Measurements from ENCODE around the gene NAPB. TPM values are rescaled to one million over a fixed set of nuclear protein-coding genes. Genes with fewer than 3 reads are reported as not detected.

NAPB gene
- total and polyA plus RNA-seq, 2 experiments from 2014 or later: 5.9 to 8.1 TPM

- H3K9me3 ChIP-seq (ENCODE audit: low read depth): no peaks in the 10 kb centered on the region
- no peaks in the 10 kb centered on the region for H4K20me1 ChIP-seq (ENCODE audit: insufficient read depth)
- no peaks in the 10 kb centered on the region; the same call in none of the 2 replicates for H3K27me3 ChIP-seq (replicated peaks; ENCODE audit: insufficient read depth)
- no peaks in the 10 kb centered on the region for H3K36me3 ChIP-seq (ENCODE audit: low read depth)
- H3K4me3 ChIP-seq: no peak overlapping the region
- no peak for DNase-seq
- no peak for TF ChIP-seq EZH2phosphoT487 (IDR thresholded peaks at IDR 0.05; ENCODE audit: insufficient read depth, low read depth)
- TF ChIP-seq EZH2 (IDR thresholded peaks at IDR 0.05; ENCODE audit: insufficient read depth, poor library complexity, severe bottlenecking): no peak
- H3F3A ChIP-seq (ENCODE audit: insufficient read depth): no peaks in the 10 kb centered on the region
- in situ Hi-C loops (cut with MboI): no loop called here
- H3K9ac ChIP-seq: no peak overlapping the region
- WGBS, 2 experiments (ENCODE audit: low coverage in 1 of 2, low lambda C conversion rate in 2 of 2, missing lambda C conversion rate in 2 of 2): 66 to 71% methylated on average over 14 to 15 of the region's 15 CpGs
- no peaks in the 10 kb centered on the region for H3K79me2 ChIP-seq (ENCODE audit: insufficient read depth)
- no peak overlapping the region for H2AFZ ChIP-seq
- H3K4me2 ChIP-seq (ENCODE audit: unreplicated experiment): no peak overlapping the region
- H3K9me2 ChIP-seq (ENCODE audit: insufficient read depth): no peaks in the 10 kb centered on the region
- H3K27ac ChIP-seq: no peak overlapping the region
- H3K4me1 ChIP-seq (ENCODE audit: insufficient read depth): no peaks in the 10 kb centered on the region
Measured at GRCh38 chr20:23453549-23454543, 32.6 kb upstream of the NAPB start.

GRCh38 chr20:23452776-23453175, 31.5 kb upstream of the NAPB start, which contains the start of gene CST11:
CST11 (minus strand) TSS chr20:23452876; CDS start chr20:23452811, 65 bp downstream.
- H4K20me1 ChIP-seq (ENCODE audit: insufficient read depth): no peaks in the 10 kb centered on the region
- no peak within 1 kb of the TSS for H3K4me3 ChIP-seq
- H3F3A ChIP-seq (ENCODE audit: insufficient read depth): no peaks in the 10 kb centered on the region
- no peak within 1 kb of the TSS for H2AFZ ChIP-seq
- no peak within 1 kb of the TSS for H3K4me2 ChIP-seq (ENCODE audit: unreplicated experiment)
- no peaks in the 10 kb centered on the region; the same call in none of the 2 replicates for H3K27me3 ChIP-seq (replicated peaks; ENCODE audit: insufficient read depth)
- no peak within 1 kb of the TSS for H3K27ac ChIP-seq
- no peaks in the 10 kb centered on the region for H3K79me2 ChIP-seq (ENCODE audit: insufficient read depth)
- TF ChIP-seq EZH2phosphoT487 (IDR thresholded peaks at IDR 0.05; ENCODE audit: insufficient read depth, low read depth) (no peak), EZH2 (IDR thresholded peaks at IDR 0.05; ENCODE audit: insufficient read depth, poor library complexity, severe bottlenecking) (no peak)
- H3K36me3 ChIP-seq (ENCODE audit: low read depth): no peaks in the 10 kb centered on the region
- H3K4me1 ChIP-seq (ENCODE audit: insufficient read depth): no peaks in the 10 kb centered on the region
- H3K9ac ChIP-seq: no peak within 1 kb of the TSS
- 29 to 34% methylated on average over 4 of the region's 4 CpGs for WGBS, 2 experiments (ENCODE audit: low coverage in 1 of 2, low lambda C conversion rate in 2 of 2, missing lambda C conversion rate in 2 of 2)
- no peak for DNase-seq
- H3K9me2 ChIP-seq (ENCODE audit: insufficient read depth): no peaks in the 10 kb centered on the region
- in situ Hi-C loops (cut with MboI): no loop called here
- no peaks in the 10 kb centered on the region for H3K9me3 ChIP-seq (ENCODE audit: low read depth)

GRCh38 chr20:23451956-23452487, 30.7 kb upstream of the NAPB start:
- Histone ChIP-seq H3K9me3 (ENCODE audit: low read depth) (no peaks in the 10 kb centered on the region), H3K4me2 (ENCODE audit: unreplicated experiment) (no peak overlapping the region), H3K9ac (no peak overlapping the region), H3K27ac (no peak overlapping the region), H3K36me3 (ENCODE audit: low read depth) (no peaks in the 10 kb centered on the region), H4K20me1 (ENCODE audit: insufficient read depth) (no peaks in the 10 kb centered on the region), H3K27me3 (replicated peaks; ENCODE audit: insufficient read depth) (no peaks in the 10 kb centered on the region; the same call in 1 of the 2 replicates), H3K9me2 (ENCODE audit: insufficient read depth) (no peaks in the 10 kb centered on the region), H3K4me1 (ENCODE audit: insufficient read depth) (no peaks in the 10 kb centered on the region), H3K79me2 (ENCODE audit: insufficient read depth) (no peaks in the 10 kb centered on the region), H3F3A (ENCODE audit: insufficient read depth) (no peaks in the 10 kb centered on the region), H3K4me3 (no peak overlapping the region), H2AFZ (no peak overlapping the region)
- no peak for TF ChIP-seq EZH2phosphoT487 (IDR thresholded peaks at IDR 0.05; ENCODE audit: insufficient read depth, low read depth)
- no peak for TF ChIP-seq EZH2 (IDR thresholded peaks at IDR 0.05; ENCODE audit: insufficient read depth, poor library complexity, severe bottlenecking)
- WGBS, 2 experiments (ENCODE audit: low coverage in 1 of 2, low lambda C conversion rate in 2 of 2, missing lambda C conversion rate in 2 of 2): 30 to 31% methylated on average over 11 of the region's 11 CpGs
- no peak for DNase-seq
- in situ Hi-C loops (cut with MboI): no loop called here

- no peaks in the 10 kb centered on the region for H3K79me2 ChIP-seq (ENCODE audit: insufficient read depth)
- H3K9me3 ChIP-seq (ENCODE audit: low read depth): no peaks in the 10 kb centered on the region
- 0 out of 2 replicates have a peak, but pooled peaks cover 5% of the 10 kb centered on the region for H3F3A ChIP-seq (ENCODE audit: insufficient read depth)
- no peak for DNase-seq
- H3K9me2 ChIP-seq (ENCODE audit: insufficient read depth): no peaks in the 10 kb centered on the region
- 46 to 47% methylated on average over 1 of the region's 1 CpG for WGBS, 2 experiments (ENCODE audit: low coverage in 1 of 2, low lambda C conversion rate in 2 of 2, missing lambda C conversion rate in 2 of 2)
- no peaks in the 10 kb centered on the region; the same call in 1 of the 2 replicates for H3K27me3 ChIP-seq (replicated peaks; ENCODE audit: insufficient read depth)
- no peak overlapping the region for H3K9ac ChIP-seq
- no peak overlapping the region for H2AFZ ChIP-seq
- peaks cover 5% of the 10 kb centered on the region; the same call in 1 of the 2 replicates for H3K4me1 ChIP-seq (ENCODE audit: insufficient read depth)
- H3K36me3 ChIP-seq (ENCODE audit: low read depth): no peaks in the 10 kb centered on the region
- no peak for TF ChIP-seq EZH2 (IDR thresholded peaks at IDR 0.05; ENCODE audit: insufficient read depth, poor library complexity, severe bottlenecking)
- TF ChIP-seq EZH2phosphoT487 (IDR thresholded peaks at IDR 0.05; ENCODE audit: insufficient read depth, low read depth): no peak
- in situ Hi-C loops (cut with MboI): no loop called here
- no peak overlapping the region for H3K4me2 ChIP-seq (ENCODE audit: unreplicated experiment)
- H3K4me3 ChIP-seq: no peak overlapping the region
- no peaks in the 10 kb centered on the region for H4K20me1 ChIP-seq (ENCODE audit: insufficient read depth)
- H3K27ac ChIP-seq: no peak overlapping the region
Measured at GRCh38 chr20:23450877-23451276, 29.6 kb upstream of the NAPB start.

Data from GM23248 (cell line).